Suppressor macrophage treated with lipopolysaccharide for 4 hours (primary cell): ENCODE data around the gene MESP1.
A peak's percentile ranks its signal among the peaks of the same experiment; 100 is the strongest.

Experiments
- DNase-seq: peaks from one replicate; pipeline ENCODE4 v3.0.0-alpha.2; 2020

Gene MESP1

GRCh38 chr15:89755701-89756100 is 4.7 kb upstream of the MESP1 start:
- DNase-seq = no peak

GRCh38 chr15:89754361-89755154 is 3.5 kb upstream of the MESP1 start:
- DNase-seq = no peak

GRCh38 chr15:89753855-89754254 is 2.8 kb upstream of the MESP1 start:
- no peak for DNase-seq

GRCh38 chr15:89751748-89752147 is 699 bp upstream of the MESP1 start:
- no peak for DNase-seq

GRCh38 chr15:89749951-89750559 is 994 bp downstream of the MESP1 start:
- DNase-seq = no peak

- no peak for DNase-seq
Measured at GRCh38 chr15:89749526-89749925, 1.5 kb downstream of the MESP1 start.

- no peak for DNase-seq
Measured at GRCh38 chr15:89749054-89749453, 2.0 kb downstream of the MESP1 start.

GRCh38 chr15:89747708-89748682 is 3.1 kb downstream of the MESP1 start:
- no peak for DNase-seq

- DNase-seq = no peak
Measured at GRCh38 chr15:89746386-89746780, 4.7 kb downstream of the MESP1 start.

- DNase-seq = no peak
Measured at GRCh38 chr15:89745768-89746167, 5.3 kb downstream of the MESP1 start.

GRCh38 chr15:89745131-89745530 is 5.9 kb downstream of the MESP1 start:
- no peak for DNase-seq

GRCh38 chr15:89743594-89743993 is 7.5 kb downstream of the MESP1 start:
- DNase-seq = no peak

GRCh38 chr15:89743011-89743410 is 8.0 kb downstream of the MESP1 start:
- DNase-seq = no peak

GRCh38 chr15:89740137-89740536 is 10.9 kb downstream of the MESP1 start:
- peak; percentile 75 for DNase-seq

GRCh38 chr15:89735773-89736172 is 15.3 kb downstream of the MESP1 start:
- no peak for DNase-seq

- DNase-seq = no peak
Measured at GRCh38 chr15:89732451-89733172, 18.4 kb downstream of the MESP1 start.

- DNase-seq = no peak
Measured at GRCh38 chr15:89731275-89731674, 19.8 kb downstream of the MESP1 start.

- DNase-seq = no peak
Measured at GRCh38 chr15:89728254-89728653, 22.8 kb downstream of the MESP1 start.

GRCh38 chr15:89725064-89725463 is 26.0 kb downstream of the MESP1 start:
- DNase-seq = no peak

GRCh38 chr15:89724621-89725020 is 26.4 kb downstream of the MESP1 start:
- DNase-seq = no peak

- DNase-seq = no peak
Measured at GRCh38 chr15:89723031-89723430, 28.0 kb downstream of the MESP1 start.

- no peak for DNase-seq
Measured at GRCh38 chr15:89714775-89715174, 36.3 kb downstream of the MESP1 start.

- DNase-seq = no peak
Measured at GRCh38 chr15:89707577-89707976, 43.5 kb downstream of the MESP1 start.
